ENCODE results near the gene CRHR2.
"Not testable (repeated sequence)": the region's sequence is repeated elsewhere in the genome, so short reads cannot be mapped to it uniquely, and the experiment has no call there.

The CRHR2 gene

GRCh38 chr7:30727061-30727945 is 45.0 kb upstream of the CRHR2 start:
- DNase-seq (ENCODE audit: low read depth): no peak
- H3K4me3 ChIP-seq (ENCODE audit: low read length): no peak overlapping the region
- TF ChIP-seq, protein P1, sequence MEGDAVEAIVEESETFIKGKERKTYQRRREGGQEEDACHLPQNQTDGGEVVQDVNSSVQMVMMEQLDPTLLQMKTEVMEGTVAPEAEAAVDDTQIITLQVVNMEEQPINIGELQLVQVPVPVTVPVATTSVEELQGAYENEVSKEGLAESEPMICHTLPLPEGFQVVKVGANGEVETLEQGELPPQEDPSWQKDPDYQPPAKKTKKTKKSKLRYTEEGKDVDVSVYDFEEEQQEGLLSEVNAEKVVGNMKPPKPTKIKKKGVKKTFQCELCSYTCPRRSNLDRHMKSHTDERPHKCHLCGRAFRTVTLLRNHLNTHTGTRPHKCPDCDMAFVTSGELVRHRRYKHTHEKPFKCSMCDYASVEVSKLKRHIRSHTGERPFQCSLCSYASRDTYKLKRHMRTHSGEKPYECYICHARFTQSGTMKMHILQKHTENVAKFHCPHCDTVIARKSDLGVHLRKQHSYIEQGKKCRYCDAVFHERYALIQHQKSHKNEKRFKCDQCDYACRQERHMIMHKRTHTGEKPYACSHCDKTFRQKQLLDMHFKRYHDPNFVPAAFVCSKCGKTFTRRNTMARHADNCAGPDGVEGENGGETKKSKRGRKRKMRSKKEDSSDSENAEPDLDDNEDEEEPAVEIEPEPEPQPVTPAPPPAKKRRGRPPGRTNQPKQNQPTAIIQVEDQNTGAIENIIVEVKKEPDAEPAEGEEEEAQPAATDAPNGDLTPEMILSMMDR (conservative IDR thresholded peaks at IDR 0.05; ENCODE audit: low read depth, low read length): no peak

- TF ChIP-seq, protein P1 (conservative IDR thresholded peaks at IDR 0.05; ENCODE audit: low read depth, low read length): no peak
- H3K4me3 ChIP-seq (ENCODE audit: low read length): no peak overlapping the region
- no peak for DNase-seq (ENCODE audit: low read depth)
These were observed 44.2 kb upstream of the CRHR2 start for GRCh38 chr7:30726296-30727006.

DNA sequence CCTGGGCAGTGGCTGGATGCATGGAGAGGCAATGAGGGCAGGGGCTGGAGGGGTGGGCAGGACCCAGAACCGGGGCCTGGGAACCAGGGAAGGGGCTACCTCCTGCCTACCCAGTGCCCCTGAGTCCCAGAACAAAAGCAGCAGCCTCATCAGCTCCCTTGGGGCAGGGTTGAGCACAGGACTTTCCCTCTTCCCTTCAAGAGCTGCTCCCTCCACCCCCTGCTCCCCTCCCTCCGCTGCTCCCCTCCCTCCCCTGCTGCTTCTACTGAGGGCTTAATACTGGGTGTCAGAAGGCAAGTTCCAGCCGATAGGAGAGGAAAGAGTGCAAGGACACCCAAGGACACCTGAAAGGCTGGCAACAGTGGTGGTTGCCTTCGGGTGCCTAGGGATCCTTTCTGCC is 41.5 kb upstream of the CRHR2 start:
- no peak overlapping the region for H3K4me3 ChIP-seq (ENCODE audit: low read length)
- no peak for DNase-seq (ENCODE audit: low read depth)
- TF ChIP-seq, protein P1 (conservative IDR thresholded peaks at IDR 0.05; ENCODE audit: low read depth, low read length): no peak

- no peak for DNase-seq (ENCODE audit: low read depth)
- TF ChIP-seq, protein P1 (conservative IDR thresholded peaks at IDR 0.05; ENCODE audit: low read depth, low read length): no peak
- H3K4me3 ChIP-seq (ENCODE audit: low read length): no peak overlapping the region
These were observed 40.4 kb upstream of the CRHR2 start for GRCh38 chr7:30722671-30723070.

- H3K4me3 ChIP-seq (ENCODE audit: low read length): no peak overlapping the region
- no peak for DNase-seq (ENCODE audit: low read depth)
- TF ChIP-seq, protein P1 (conservative IDR thresholded peaks at IDR 0.05; ENCODE audit: low read depth, low read length): no peak
These were observed 39.9 kb upstream of the CRHR2 start for GRCh38 chr7:30722187-30722586.

GRCh38 chr7:30721211-30721610 is 39.0 kb upstream of the CRHR2 start:
- TF ChIP-seq, protein P1 (conservative IDR thresholded peaks at IDR 0.05; ENCODE audit: low read depth, low read length): no peak

GRCh38 chr7:30719434-30719833 is 37.2 kb upstream of the CRHR2 start:
- not testable (repeated sequence) for DNase-seq (ENCODE audit: low read depth); H3K4me3 ChIP-seq (ENCODE audit: low read length)

More at GRCh38 chr7:30721211-30721610, 39.0 kb upstream of the CRHR2 start:
- H3K4me3 ChIP-seq (ENCODE audit: low read length): no peak overlapping the region
- no peak for DNase-seq (ENCODE audit: low read depth)

All from retinal pigment epithelial cell (primary cell).